Liver (tissue), 9 donors: ENCODE measurements around the gene MAOB. TPM values are rescaled to one million over a fixed set of nuclear protein-coding genes. Genes with fewer than 3 reads are reported as not detected.

Experiments
- DNase-seq: peaks from one replicate; pipeline ENCODE4 v3.0.0-alpha.2; 2017; ENCODE audit warnings: low spot score
- H3K27ac ChIP-seq, 2 donors: one replicate each; pipeline ENCODE4 v1.7.0; 2013; ENCODE audit warnings: inconsistent platforms in 2 of 2, low read length in 2 of 2, control low read depth in 1 of 2, low read depth in 1 of 2, mild to moderate bottlenecking in 1 of 2
- H3K27me3 ChIP-seq, 4 donors: one replicate each; pipeline versions ENCODE4 v1.6.1 to v1.7.0; 2013; ENCODE audit warnings: low read length in 3 of 4, inconsistent platforms in 1 of 4, mild to moderate bottlenecking in 1 of 4, moderate library complexity in 1 of 4; ENCODE audit not compliant: control insufficient read depth in 4 of 4, insufficient read depth in 4 of 4
- H3K36me3 ChIP-seq, 4 donors: one replicate each; pipeline versions ENCODE4 v1.6.1 to v1.7.0; 2013; ENCODE audit warnings: low read length in 3 of 4, mild to moderate bottlenecking in 3 of 4, low read depth in 1 of 4, moderate library complexity in 1 of 4; ENCODE audit not compliant: control insufficient read depth in 4 of 4, insufficient read depth in 3 of 4
- H3K4me1 ChIP-seq, 4 donors: one replicate each; pipeline versions ENCODE4 v1.6.1 to v1.7.0; 2013; ENCODE audit warnings: low read length in 3 of 4, mild to moderate bottlenecking in 3 of 4, moderate library complexity in 1 of 4; ENCODE audit not compliant: control insufficient read depth in 4 of 4, insufficient read depth in 4 of 4
- H3K4me3 ChIP-seq, 3 donors: one replicate each; pipeline versions ENCODE4 v1.6.1 to v1.7.0; 2013; ENCODE audit warnings: low read length in 3 of 3, control low read depth in 1 of 3, low read depth in 1 of 3, mild to moderate bottlenecking in 1 of 3
- H3K9ac ChIP-seq, 2 donors: one replicate each; pipeline ENCODE4 v1.7.0; 2013; ENCODE audit warnings: low read length in 2 of 2, mild to moderate bottlenecking in 2 of 2, moderate library complexity in 2 of 2, control low read depth in 1 of 2, low read depth in 1 of 2
- H3K9me3 ChIP-seq, 4 donors: one replicate each; pipeline versions ENCODE4 v1.6.1 to v1.7.0; 2013; ENCODE audit warnings: low read length in 3 of 4; ENCODE audit not compliant: control insufficient read depth in 4 of 4
- ATF3 ChIP-seq: IDR thresholded peaks from 2 replicates; pipeline ENCODE4 v1.6.1; 2016; ENCODE audit warnings: antibody characterized with exemption
- CTCF ChIP-seq: fragments of 150-350 bp; IDR thresholded peaks from 2 replicates; pipeline ENCODE4 v1.5.1; 2017; ENCODE audit warnings: improper control_type of control experiment, low read depth, low read length; ENCODE audit not compliant: missing input control
- EGR1 ChIP-seq, 2 donors: IDR thresholded peaks; 2 replicates each; pipeline ENCODE4 v1.6.1; 2016 to 2018; ENCODE audit warnings: antibody characterized with exemption in 2 of 2, low read depth in 2 of 2
- FOXA1 ChIP-seq: IDR thresholded peaks from 2 replicates; pipeline ENCODE4 v1.6.1; 2016; ENCODE audit warnings: antibody characterized with exemption
- FOXA2 ChIP-seq: IDR thresholded peaks from 2 replicates; pipeline ENCODE4 v1.6.1; 2016; ENCODE audit warnings: antibody characterized with exemption
- GABPA ChIP-seq, 2 donors: IDR thresholded peaks in 1 of 2; conservative IDR thresholded peaks in 1 of 2; 2 replicates each; pipeline ENCODE4 v1.6.1; 2016; ENCODE audit warnings: antibody characterized with exemption in 2 of 2, mild to moderate bottlenecking in 1 of 2, moderate library complexity in 1 of 2
- HNF4A ChIP-seq, 2 donors: conservative IDR thresholded peaks; 2 replicates each; pipeline ENCODE4 v1.6.1; 2016; ENCODE audit warnings: antibody characterized with exemption in 2 of 2, mild to moderate bottlenecking in 2 of 2
- HNF4G ChIP-seq: IDR thresholded peaks from 2 replicates; pipeline ENCODE4 v1.6.1; 2016; ENCODE audit warnings: antibody characterized with exemption
- JUND ChIP-seq, 2 donors: IDR thresholded peaks; 2 replicates each; pipeline ENCODE4 v1.6.1; 2016; ENCODE audit warnings: antibody characterized with exemption in 2 of 2
- MAX ChIP-seq: IDR thresholded peaks from 2 replicates; pipeline ENCODE4 v1.6.1; 2016; ENCODE audit warnings: antibody characterized with exemption
- NR2F2 ChIP-seq: IDR thresholded peaks from 2 replicates; pipeline ENCODE4 v1.6.1; 2016; ENCODE audit warnings: antibody characterized with exemption
- RAD21 ChIP-seq, 2 donors: IDR thresholded peaks; 2 replicates each; pipeline ENCODE4 v1.6.1; 2016; ENCODE audit warnings: antibody characterized with exemption in 2 of 2, mild to moderate bottlenecking in 2 of 2
- REST ChIP-seq: IDR thresholded peaks from 2 replicates; pipeline ENCODE4 v1.6.1; 2016; ENCODE audit warnings: antibody characterized with exemption, mild to moderate bottlenecking
- RXRA ChIP-seq, 2 donors: IDR thresholded peaks; 2 replicates each; pipeline ENCODE4 v1.6.1; 2017 to 2018; ENCODE audit warnings: antibody characterized with exemption in 2 of 2, mild to moderate bottlenecking in 1 of 2
- SP1 ChIP-seq: IDR thresholded peaks from 2 replicates; pipeline ENCODE4 v1.6.1; 2018; ENCODE audit warnings: antibody characterized with exemption, mild to moderate bottlenecking
- TAF1 ChIP-seq: conservative IDR thresholded peaks from 2 replicates; pipeline ENCODE4 v1.6.1; 2016; ENCODE audit warnings: antibody characterized with exemption, mild to moderate bottlenecking
- YY1 ChIP-seq: IDR thresholded peaks from 2 replicates; pipeline ENCODE4 v1.6.1; 2016; ENCODE audit warnings: antibody characterized with exemption, mild to moderate bottlenecking
- ZBTB33 ChIP-seq: IDR thresholded peaks from 2 replicates; pipeline ENCODE4 v1.6.1; 2016; ENCODE audit warnings: antibody characterized with exemption
- WGBS: extraction: QIAGEN DNeasy Blood & Tissue Kit; methylation state at CpG from one replicate; pipeline ENCODE4 v1.1.7; 2013; 5-methylcytosine and 5-hydroxymethylcytosine counted together
- polyA plus RNA-seq, 2 donors: library from polyadenylated mRNA; stranded (reverse) in 1 of 2; unstranded in 1 of 2; fragments of 200-250 nt in 1 of 2; fragments of >200 nt in 1 of 2; fragmentation: Nextera tagmentation in 1 of 2; extraction: Ambion mirVana in 1 of 2; gene quantifications; one replicate each; pipeline versions ENCODE4 v1.2.1 to v1.2.3, GENCODE V29; 2013 to 2015
- total RNA-seq, 2 donors: library from RNA; depleted of rRNA; stranded (reverse); fragments of >200 nt; gene quantifications; one replicate each; pipeline ENCODE4 v1.2.3, GENCODE V29; 2014
- donor health status: healthy.
- donor health status: healthy.
- donor health status: healthy.
- donor health status: healthy.
- donor health status: healthy.

MAOB gene
- total and polyA plus RNA-seq, 4 donors: 34.0 to 96.3 (median 72.6) TPM

- Histone ChIP-seq H3K27ac (no peak overlapping the region), H3K36me3 (no peaks in the 10 kb centered on the region), H3K4me1 (peaks cover 0 to 1% (median 0%) of the 10 kb centered on the region in 4 donors), H3K9ac (no peak overlapping the region), H3K9me3 (no peaks in the 10 kb centered on the region), H3K4me3 (no peak overlapping the region), H3K27me3 (no peaks in the 10 kb centered on the region)
- WGBS: 66% methylated on average over 4 of the region's 4 CpGs
- TF ChIP-seq TAF1 (no peak), MAX (no peak), REST (no peak), GABPA (IDR thresholded peaks at IDR 0.05 in 1 of 2, conservative IDR thresholded peaks at IDR 0.05 in 1 of 2) (no peak), YY1 (no peak), RAD21 (IDR thresholded peaks at IDR 0.05) (no peak), ZBTB33 (no peak), EGR1 (IDR thresholded peaks at IDR 0.05; ENCODE audit: low read depth in 2 of 2) (no peak), JUND (IDR thresholded peaks at IDR 0.05) (no peak), NR2F2 (no peak), HNF4G (no peak), SP1 (no peak), CTCF (no peak), HNF4A (conservative IDR thresholded peaks at IDR 0.05) (no peak), ATF3 (no peak), RXRA (IDR thresholded peaks at IDR 0.05) (no peak), FOXA2 (no peak), FOXA1 (no peak)
- DNase-seq: no peak
Measured at GRCh38 chrX:43897290-43897689, 15.0 kb upstream of the MAOB start.
